GM19324 (cell line): Measurements from ENCODE around the gene RPS6KA1.
"Not testable (repeated sequence)": the region's sequence is repeated elsewhere in the genome, so short reads cannot be mapped to it uniquely, and the experiment has no call there.

Source experiments
- ATAC-seq: cut with Tn5 transposase; IDR thresholded peaks from one replicate; pipeline ENCODE4 v1.9.1; 2021; ENCODE audit warnings: mild to moderate bottlenecking, moderate library complexity; ENCODE audit not compliant: unreplicated experiment, low FRiP score

Gene RPS6KA1

DNA sequence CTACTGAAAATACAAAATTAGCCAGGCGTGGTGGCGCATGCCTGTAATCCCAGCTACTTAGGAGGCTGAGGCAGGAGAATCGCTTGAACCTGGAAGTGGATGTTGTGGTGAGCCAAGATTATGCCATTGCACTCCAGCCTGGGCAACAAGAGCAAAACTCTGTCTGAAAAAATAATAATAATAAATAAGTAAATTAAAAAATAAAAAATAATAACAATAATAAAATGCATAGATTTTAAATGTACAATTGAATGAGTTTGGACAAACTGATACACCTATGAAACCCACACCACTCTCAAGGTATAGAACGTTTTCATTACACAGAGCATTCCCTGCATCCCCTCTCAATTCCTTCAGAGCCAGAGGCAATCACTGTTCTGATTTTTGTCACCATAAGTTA is 55.0 kb downstream of the RPS6KA1 start:
- not testable (repeated sequence) for ATAC-seq

DNA sequence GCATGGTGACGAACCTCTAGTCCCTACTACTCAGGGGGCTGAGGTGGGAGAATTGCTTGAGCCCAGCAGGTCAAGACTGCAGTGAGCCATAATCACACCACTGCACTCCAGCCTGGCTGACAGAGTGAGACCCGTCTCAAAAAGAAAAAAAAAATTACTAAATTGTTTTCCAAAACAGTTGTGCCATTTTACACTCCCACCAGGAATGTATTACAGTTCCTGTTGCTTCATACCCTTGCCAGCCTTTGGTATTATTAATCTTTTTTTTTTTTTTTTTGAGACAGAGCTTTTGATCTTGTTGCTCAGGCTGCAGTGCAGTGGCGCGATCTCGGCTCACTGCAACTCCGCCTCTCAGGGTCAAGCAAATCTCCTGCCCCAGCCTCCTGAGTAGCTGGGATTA is 55.9 kb downstream of the RPS6KA1 start:
- ATAC-seq, result no peak

DNA sequence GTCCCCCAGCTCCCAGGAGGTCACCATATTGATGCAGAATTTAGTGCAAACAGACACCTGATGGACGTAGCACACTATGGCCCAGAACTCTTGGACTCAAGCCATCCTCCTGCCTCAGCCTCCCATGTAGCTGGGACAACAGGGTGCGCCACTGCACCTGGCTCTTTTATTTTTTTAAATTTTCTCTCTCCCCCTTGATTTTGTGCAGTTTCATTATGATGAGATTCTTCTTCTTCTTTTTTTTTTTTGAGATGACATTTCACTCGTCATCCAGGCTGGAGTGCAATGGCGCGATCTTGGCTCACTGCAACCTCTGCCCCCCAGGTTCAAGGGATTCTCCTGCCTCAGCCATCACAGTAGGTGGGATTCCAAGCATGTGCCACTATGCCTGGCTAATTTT is 63.8 kb downstream of the RPS6KA1 start:
- ATAC-seq, result no peak

DNA sequence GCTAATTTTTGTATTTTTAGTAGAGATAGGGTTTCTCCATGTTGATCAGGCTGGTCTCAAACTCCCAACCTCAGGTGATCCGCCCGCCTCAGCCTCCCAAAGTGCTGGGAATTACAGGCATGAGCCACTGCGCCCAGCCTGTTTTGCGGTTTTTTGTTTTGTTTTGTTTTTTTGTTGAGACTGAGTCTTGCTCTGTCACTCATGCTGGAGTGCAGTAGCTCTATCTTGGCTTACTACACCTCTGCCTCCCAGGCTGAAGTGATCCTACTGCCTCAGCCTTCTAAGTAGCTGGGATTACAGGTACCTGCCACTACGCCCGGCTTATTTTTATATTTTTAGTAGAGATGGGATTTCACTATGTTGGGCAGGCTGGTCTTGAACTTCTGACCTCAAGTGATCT is 65.0 kb downstream of the RPS6KA1 start:
- ATAC-seq, result not testable (repeated sequence)

DNA sequence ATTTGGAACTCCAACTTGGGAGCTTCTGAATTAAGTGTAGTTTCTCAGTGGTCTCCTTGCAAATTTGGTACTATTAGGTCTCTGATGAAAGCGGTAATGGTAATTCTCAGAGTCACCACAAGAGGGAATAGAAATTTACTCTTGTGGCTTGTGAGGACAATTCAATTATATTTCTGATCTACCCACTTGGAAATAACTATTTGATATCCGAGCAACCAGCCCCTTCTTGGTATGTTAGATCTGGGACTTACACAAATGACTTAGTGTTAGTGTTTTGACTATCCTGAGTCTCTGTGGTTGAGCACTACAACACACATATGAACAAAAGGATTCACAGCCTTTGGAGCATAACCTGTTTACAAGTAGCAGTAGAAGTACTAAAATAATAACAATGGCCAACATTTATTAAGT is 68.1 kb downstream of the RPS6KA1 start:
- no peak for ATAC-seq

DNA sequence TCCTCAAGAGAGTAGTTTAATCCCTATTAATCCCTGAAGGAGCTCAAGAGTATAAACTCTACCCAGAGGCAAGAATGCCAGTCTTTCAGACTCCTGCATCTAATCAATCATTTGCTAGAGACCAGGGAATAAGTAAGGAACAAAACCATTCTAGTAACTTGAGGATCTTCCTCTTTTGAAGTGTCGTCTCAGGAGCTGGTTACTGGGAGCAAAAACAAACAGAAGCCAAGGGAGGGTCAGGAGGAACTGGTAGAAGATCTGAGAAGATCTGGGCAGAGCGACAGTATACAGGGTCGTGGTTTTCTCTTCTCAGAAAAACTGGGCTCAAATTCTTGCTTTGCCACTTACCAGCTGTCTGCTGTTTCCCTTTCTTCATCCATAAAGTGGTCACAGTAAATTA is 69.3 kb downstream of the RPS6KA1 start:
- no peak for ATAC-seq

DNA sequence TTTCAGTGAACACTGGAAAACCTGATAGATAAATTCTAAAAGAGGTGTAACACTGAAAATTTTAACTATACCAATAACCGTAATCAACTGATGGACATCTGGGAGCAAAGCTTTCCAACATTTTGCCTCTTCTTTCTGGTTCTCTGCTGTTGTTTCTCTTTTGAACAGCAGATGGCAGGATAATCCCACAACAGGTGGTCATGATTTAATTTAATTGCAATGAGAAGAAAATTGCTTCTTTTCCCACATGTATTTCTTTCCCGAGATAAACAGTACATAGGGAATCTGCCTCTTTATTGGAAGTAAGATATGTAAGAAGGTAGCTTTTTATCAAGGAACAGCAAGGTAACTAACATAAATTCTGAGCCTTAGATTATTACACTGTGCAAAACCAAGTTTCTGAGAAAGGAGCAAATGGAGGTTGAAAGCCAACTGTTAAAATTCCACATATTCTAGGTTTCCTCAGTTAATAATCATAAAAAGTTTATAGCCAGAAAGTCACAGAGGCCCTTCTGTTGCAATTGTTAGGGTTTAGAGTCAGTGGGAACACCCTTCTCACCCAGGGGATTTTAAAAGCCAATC is 72.9 kb downstream of the RPS6KA1 start:
- no peak for ATAC-seq

DNA sequence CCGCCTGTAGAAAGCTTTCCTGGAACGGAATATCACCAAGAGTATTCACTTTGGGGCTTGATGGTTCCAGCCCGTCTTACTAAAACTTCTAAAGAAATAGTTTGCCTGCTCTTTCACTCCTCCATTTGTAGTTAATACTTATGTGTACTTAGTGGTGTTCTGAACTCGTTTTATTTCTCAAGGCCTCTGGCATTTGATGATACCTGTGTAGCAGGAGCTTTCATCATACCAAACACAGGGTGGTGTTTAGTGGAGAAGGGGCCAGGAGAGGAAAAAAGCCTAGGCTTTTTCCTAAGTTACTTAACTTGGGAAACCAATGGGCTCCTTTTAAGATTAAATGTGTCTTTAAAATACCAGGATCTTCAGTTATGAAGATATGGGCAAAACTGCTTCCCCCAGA is 74.3 kb downstream of the RPS6KA1 start:
- no peak for ATAC-seq

DNA sequence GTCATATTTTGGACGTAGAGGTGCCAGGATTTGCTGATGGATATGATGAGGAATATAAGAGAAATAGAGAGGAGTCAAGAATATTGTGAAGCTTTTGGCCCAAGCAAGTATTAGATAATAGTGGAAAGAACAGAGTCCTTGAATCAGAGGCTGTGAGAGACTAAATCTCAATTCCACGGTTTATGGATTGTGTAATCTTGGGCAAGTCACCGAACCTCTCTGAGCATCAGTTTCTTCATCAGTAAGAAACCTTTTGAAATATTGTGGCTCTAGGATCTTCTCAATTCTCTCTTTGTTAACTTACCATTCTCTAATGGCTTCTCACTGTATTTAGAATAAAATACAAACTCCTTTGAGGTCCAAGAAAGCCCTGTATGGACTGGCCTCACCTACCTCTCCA is 77.6 kb downstream of the RPS6KA1 start:
- ATAC-seq, result no peak

DNA sequence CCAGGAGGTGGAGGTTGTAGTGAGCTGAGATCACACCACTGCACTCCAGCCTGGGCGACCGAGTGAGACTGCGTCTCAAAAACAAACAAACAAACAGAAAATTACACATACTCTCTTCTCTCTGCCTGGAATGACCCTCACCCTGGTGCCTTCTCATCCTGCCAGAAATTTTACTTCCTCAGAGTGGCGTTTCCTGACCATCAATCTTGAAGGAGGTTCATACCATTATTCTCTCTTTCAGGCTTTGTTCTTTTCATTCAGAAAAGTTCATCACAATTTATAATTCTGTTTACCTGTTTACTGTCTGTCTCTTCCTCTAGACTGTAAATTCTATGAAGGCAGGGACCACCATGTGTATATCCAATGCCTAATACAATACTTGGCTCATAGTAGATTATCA is 79.3 kb downstream of the RPS6KA1 start:
- ATAC-seq, result no peak

DNA sequence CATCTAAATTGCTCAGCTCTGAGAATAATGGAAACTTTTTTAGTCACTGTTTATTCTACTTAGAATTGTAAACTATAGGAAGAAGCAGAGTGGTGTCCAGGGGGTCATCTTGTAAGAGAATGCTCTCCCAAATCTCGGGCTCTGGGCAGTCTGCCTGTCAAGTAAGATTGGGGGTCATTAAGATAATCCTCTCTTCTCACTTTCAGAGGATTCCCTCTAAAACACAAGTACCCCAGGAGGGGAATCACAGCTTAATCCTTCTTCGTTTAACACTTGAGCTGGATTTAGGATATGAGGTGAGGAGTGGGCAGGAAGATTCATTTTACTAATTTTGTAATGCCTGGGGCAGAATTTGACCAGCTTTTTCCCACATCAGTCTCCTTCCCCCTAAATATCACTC is 81.2 kb downstream of the RPS6KA1 start:
- ATAC-seq, result no peak

DNA sequence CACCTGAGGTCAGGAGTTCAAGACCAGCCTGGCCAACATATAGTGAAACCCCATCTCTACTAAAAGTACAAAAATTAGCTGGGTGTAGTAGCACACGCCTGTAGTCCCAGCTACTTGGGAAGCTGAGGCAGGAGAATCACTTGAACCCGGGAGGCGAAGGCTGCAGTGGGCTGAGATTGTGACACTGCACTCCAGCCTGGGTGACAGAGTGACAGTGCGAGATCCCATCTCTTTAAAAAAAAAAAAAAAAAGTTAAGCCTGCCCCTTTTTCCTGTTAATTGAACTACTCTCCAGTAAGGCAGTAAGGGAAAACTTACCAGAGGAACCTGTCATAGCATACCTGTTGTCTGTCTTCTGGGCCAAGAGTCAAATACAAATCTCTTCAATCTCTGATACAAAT is 83.1 kb downstream of the RPS6KA1 start:
- ATAC-seq, result not testable (repeated sequence)

DNA sequence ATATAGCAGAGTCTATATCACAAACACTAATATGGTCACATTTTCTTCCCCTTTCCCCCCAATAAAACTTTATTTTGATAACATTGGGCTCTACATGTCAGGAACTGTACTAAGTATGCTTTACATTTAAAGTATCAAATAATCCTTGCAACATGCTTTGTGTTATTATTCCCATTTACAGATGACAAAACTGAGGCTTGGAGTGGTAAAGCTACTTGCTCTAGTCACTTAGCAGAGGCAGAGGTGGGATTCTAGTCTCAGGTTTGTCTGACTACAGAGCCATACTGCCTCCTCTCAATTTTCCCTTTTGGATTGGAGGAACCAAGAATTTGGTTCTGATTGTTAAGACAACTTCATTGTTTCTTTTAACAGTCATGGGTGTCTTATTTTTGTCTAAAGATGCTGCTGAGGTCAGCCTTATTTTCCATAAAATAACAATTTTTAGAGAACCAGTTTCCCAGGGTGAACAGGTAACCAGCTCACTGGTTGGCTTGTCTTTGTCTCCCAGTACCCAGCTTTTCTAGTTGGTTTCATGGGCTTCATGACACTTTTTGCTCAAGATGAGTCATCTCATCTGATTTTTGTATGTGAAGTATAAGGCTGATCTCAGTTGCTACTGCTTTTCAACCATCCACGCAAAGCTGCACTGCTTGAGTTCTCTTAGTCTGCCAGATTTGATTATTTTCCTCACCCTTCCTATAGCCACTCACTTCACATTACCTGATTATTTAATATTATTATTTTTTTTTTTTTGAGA is 85.3 kb downstream of the RPS6KA1 start:
- ATAC-seq, result no peak

DNA sequence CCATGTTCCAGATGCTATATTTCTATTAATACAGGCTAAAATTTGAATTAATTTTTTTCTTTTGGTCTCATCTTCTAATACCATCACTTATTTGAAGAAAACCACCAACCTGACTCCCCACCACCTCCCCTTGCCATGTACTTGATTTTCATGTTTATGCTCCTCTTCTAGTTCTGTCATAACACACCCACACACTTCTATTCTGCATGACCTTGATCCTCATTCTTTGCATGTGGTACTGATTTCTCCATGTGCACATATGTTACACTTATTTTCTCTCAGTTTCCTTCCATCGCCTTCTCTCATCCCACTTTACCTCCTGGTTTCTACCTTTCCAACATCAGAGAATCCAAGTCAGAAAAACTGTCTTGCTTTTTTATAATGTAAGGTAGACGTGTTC is 87.3 kb downstream of the RPS6KA1 start:
- ATAC-seq, result no peak

DNA sequence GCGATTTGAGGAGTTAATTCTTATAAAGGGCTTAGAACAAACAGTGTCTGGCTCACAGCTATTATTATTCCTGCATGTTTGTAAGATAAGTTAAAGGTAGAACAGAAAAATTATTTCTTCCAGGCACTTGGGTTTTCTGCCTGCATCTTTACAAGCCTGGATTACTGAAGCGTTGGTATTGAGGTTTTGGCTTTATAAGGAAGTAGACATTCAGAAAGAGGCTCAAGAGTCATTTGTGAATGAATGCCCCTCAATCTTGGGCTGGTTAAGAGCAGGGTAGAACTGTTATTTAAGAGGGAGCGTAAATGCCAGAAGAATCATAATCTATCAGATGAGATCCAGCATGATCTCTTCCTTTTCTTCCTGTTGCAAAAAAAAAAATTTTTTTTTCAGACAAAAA is 89.0 kb downstream of the RPS6KA1 start:
- no peak for ATAC-seq
